D721Med (cell line): ENCODE data around the gene TMPRSS11D.

Source experiments
- DNase-seq: peaks from one replicate; pipeline ENCODE4 v3.0.0; 2011; ENCODE audit warnings: low spot score; ENCODE audit not compliant: insufficient read length
- FAIRE-seq: peaks from 2 replicates; lab custom pipeline; 2011; peaks lifted over from hg19 to GRCh38; lab: Jason Lieb, UNC
- CTCF ChIP-seq: IDR thresholded peaks from 2 replicates; pipeline ENCODE4 v1.5.1; 2012; ENCODE audit warnings: mild to moderate bottlenecking, control low read depth; ENCODE audit not compliant: insufficient read depth; ENCODE audit errors: missing control alignments

TMPRSS11D gene

GRCh38 chr4:67879486-67879885 lies 4.3 kb downstream of the TMPRSS11D start:
- FAIRE-seq = no peak
- TF ChIP-seq CTCF = no peak

DNA sequence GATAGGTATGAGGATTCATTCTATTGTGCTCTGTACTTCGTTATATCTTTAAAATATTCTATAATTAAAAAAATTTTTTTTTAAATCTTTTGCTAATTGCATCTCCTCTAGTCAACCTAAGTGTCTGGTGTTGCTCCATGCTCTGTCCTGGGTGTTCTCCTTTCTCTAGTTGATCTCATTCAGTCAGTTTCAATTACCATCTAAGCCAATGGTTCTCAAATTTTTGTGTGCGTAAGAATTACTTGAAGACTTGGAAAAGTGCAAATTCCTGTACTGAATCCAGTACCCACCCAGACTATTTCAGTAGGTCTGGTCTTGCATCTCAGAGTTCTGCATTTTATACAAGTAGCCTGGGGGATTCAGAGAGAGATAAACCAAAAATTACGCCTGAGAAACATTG lies 6.7 kb downstream of the TMPRSS11D start:
- DNase-seq = no peak
- no peak for TF ChIP-seq CTCF
- no peak for FAIRE-seq

More at GRCh38 chr4:67879486-67879885, 4.3 kb downstream of the TMPRSS11D start:
- DNase-seq = no peak

GRCh38 chr4:67874986-67875385 lies 8.8 kb downstream of the TMPRSS11D start:
- DNase-seq = no peak
- TF ChIP-seq CTCF = no peak
- FAIRE-seq = no peak

- no peak for FAIRE-seq
- TF ChIP-seq CTCF = no peak
Measured at GRCh38 chr4:67873116-67873515, 10.7 kb downstream of the TMPRSS11D start.

DNA sequence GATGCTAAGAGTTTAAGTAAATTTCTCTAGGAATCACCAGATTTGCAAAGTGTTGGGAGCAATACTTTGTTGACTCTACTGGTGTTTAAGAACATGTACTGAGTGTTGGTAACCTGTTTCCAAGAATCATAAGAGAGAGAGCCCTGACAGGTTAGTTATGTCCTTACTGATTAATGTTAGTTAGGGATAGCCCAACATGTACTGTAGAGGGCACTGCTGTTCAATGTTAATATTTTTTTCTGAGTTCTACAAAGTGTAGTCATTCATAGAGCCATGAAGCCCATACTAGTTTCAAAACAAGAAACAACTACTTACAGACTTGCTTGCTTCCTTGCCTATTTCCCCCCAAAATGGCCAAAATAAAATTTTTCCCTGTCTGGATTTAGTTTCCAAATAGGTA lies 11.9 kb downstream of the TMPRSS11D start:
- FAIRE-seq (peak; percentile 56), DNase-seq (no peak)
- TF ChIP-seq CTCF = peak; percentile 61

More at GRCh38 chr4:67873116-67873515, 10.7 kb downstream of the TMPRSS11D start:
- DNase-seq = no peak

- DNase-seq (no peak), FAIRE-seq (no peak)
- no peak for TF ChIP-seq CTCF
Measured at GRCh38 chr4:67869580-67870190, 14.1 kb downstream of the TMPRSS11D start.

DNA sequence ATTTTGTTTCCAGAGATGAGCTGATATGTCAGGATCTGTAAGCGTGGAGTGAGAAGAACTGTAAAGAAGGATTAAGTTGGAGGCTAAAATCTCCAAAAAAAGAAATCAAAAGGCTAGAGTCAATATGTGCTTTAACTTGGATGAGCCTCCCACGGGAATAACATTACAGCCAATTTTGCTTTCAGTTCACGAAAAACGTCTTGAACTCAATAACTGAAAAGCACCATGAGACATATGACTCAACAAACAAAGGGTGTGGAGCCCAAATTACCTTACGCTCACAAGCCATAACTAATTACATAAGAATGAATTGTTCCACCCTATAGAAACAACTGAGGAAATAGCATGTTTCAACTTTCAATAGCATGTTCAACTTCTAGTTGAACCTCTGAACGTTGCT lies 22.3 kb downstream of the TMPRSS11D start:
- no peak for DNase-seq

More for the DNA sequence above, 22.3 kb downstream of the TMPRSS11D start:
- no peak for TF ChIP-seq CTCF
- FAIRE-seq = no peak
